ENCODE measurements around the gene ZBTB49. TPM values are rescaled to one million over a fixed set of nuclear protein-coding genes. Genes with fewer than 3 reads are reported as not detected.
A peak's percentile ranks its signal among the peaks of the same experiment; 100 is the strongest.

The ZBTB49 gene
- total RNA-seq, 3 donors from 2014 or later (not counting 1 experiment from before 2014, with no cell fraction given): 19.3 to 36.5 (median 30.0) TPM

- TF ChIP-seq CTCF (IDR thresholded peaks at IDR 0.05): no peak
- H3K4me1 Mint-ChIP-seq: peaks cover 4 to 5% of the 10 kb centered on the region in 2 donors
- H3K27me3 Mint-ChIP-seq (ENCODE audit: low read depth in 2 of 2): no peaks in the 10 kb centered on the region
- Histone ChIP-seq H3K36me3 (ENCODE audit: control insufficient read depth, insufficient read depth, low read length) (peaks cover 32% of the 10 kb centered on the region), H3K4me3 (ENCODE audit: low read length) (no peak overlapping the region), H3K27ac (ENCODE audit: low read length) (no peak overlapping the region), H3K4me1 (ENCODE audit: control insufficient read depth, insufficient read depth, low read length) (no peaks in the 10 kb centered on the region), H3K9me3 (ENCODE audit: control insufficient read depth, insufficient read depth, low read length) (no peaks in the 10 kb centered on the region), H3K27me3 (ENCODE audit: control insufficient read depth, insufficient read depth, low read length) (no peaks in the 10 kb centered on the region)
- H3K36me3 Mint-ChIP-seq: no peaks in the 10 kb centered on the region
- no peak overlapping the region for H3K4me3 Mint-ChIP-seq
- 95% methylated on average over 23 of the region's 26 CpGs for WGBS (ENCODE audit: insufficient coverage)
- ATAC-seq (no peak), DNase-seq (no peak)
- intact Hi-C loops (cut with micrococcal nuclease): no loop called here
- no peaks in the 10 kb centered on the region for H3K9me3 Mint-ChIP-seq
- no peak overlapping the region for H3K27ac Mint-ChIP-seq
Observed at GRCh38 chr4:4320951-4321714, 31.1 kb downstream of the ZBTB49 start.

- no peak for DNase-seq
- Histone ChIP-seq H3K9me3 (ENCODE audit: control insufficient read depth, insufficient read depth, low read length) (no peaks in the 10 kb centered on the region), H3K27me3 (ENCODE audit: control insufficient read depth, insufficient read depth, low read length) (no peaks in the 10 kb centered on the region), H3K36me3 (ENCODE audit: control insufficient read depth, insufficient read depth, low read length) (peaks cover 26% of the 10 kb centered on the region), H3K4me3 (ENCODE audit: low read length) (no peak overlapping the region), H3K27ac (ENCODE audit: low read length) (no peak overlapping the region), H3K4me1 (ENCODE audit: control insufficient read depth, insufficient read depth, low read length) (no peaks in the 10 kb centered on the region)
- no peak overlapping the region for H3K4me3 Mint-ChIP-seq
- intact Hi-C loops (cut with micrococcal nuclease): no loop called here
- no peak for TF ChIP-seq CTCF (IDR thresholded peaks at IDR 0.05)
- no peaks in the 10 kb centered on the region for H3K36me3 Mint-ChIP-seq
- no peaks in the 10 kb centered on the region for H3K27me3 Mint-ChIP-seq (ENCODE audit: low read depth in 2 of 2)
- 86% methylated on average over 18 of the region's 18 CpGs for WGBS (ENCODE audit: insufficient coverage)
- H3K4me1 Mint-ChIP-seq: peaks cover 4 to 5% of the 10 kb centered on the region in 2 donors
- H3K9me3 Mint-ChIP-seq: no peaks in the 10 kb centered on the region
- H3K27ac Mint-ChIP-seq: peak overlapping the region in 1 of 2 donors; percentile 44
- ATAC-seq: no peak
Observed at GRCh38 chr4:4321951-4322688, 32.1 kb downstream of the ZBTB49 start.

DNA sequence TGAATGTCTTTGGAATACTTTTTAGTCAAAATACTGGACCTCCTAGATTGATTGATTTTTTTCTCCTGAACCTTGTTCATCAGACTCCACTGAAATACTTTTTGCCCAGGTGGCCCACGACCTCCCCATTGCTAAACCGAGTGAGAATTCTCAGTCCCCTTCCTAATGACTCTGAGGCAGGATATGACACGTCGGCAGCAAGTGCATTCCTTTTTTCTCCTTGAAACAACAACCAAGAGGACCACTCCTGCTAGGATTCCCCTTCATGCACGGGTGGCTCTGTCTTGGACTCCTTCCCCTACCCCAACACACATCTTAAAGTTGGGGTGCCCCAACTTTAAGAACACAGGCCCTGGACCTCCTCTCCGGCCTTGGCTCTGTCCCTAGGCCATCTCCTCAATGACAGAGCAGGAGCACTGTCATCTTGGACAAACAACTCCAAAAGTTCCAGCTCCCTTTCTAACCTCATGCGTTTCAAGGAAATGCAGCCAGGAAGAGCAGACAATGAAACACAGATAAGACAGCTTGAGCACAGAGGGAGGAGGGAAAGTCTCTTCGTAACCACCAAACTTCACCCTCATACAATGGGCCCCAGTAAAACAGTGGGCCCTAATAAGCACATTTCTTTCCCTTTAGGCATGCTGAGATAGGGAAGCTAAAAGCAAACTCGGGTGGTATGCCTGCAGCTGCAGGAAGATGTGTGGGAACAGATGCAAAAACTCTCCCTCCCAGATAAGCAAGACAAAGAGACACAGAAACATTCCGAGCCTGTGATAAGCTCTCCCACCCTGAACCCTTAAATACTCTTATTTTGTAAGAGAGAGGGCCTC lies 33.9 kb downstream of the ZBTB49 start:
- Histone ChIP-seq H3K4me3 (ENCODE audit: low read length) (no peak overlapping the region), H3K9me3 (ENCODE audit: control insufficient read depth, insufficient read depth, low read length) (no peaks in the 10 kb centered on the region), H3K36me3 (ENCODE audit: control insufficient read depth, insufficient read depth, low read length) (peaks cover 21% of the 10 kb centered on the region), H3K27ac (ENCODE audit: low read length) (no peak overlapping the region), H3K4me1 (ENCODE audit: control insufficient read depth, insufficient read depth, low read length) (no peaks in the 10 kb centered on the region), H3K27me3 (ENCODE audit: control insufficient read depth, insufficient read depth, low read length) (no peaks in the 10 kb centered on the region)
- no peaks in the 10 kb centered on the region for H3K9me3 Mint-ChIP-seq
- 72% methylated on average over 8 of the region's 10 CpGs for WGBS (ENCODE audit: insufficient coverage)
- H3K27me3 Mint-ChIP-seq (ENCODE audit: low read depth in 2 of 2): no peaks in the 10 kb centered on the region
- peak overlapping the region; percentile 39 to 67 for H3K27ac Mint-ChIP-seq
- H3K36me3 Mint-ChIP-seq: no peaks in the 10 kb centered on the region
- DNase-seq: no peak
- TF ChIP-seq CTCF (IDR thresholded peaks at IDR 0.05): no peak
- H3K4me3 Mint-ChIP-seq: no peak overlapping the region
- H3K4me1 Mint-ChIP-seq: peaks cover 4 to 5% of the 10 kb centered on the region in 2 donors
- no peak for ATAC-seq
- intact Hi-C loops (cut with micrococcal nuclease): no loop called here

All from natural killer cell (primary cell).